ENCODE results near the gene HAP1. TPM values are rescaled to one million over a fixed set of nuclear protein-coding genes. Genes with fewer than 3 reads are reported as not detected.
"Not testable (repeated sequence)": the region's sequence is repeated elsewhere in the genome, so short reads cannot be mapped to it uniquely, and the experiment has no call there.

HAP1 gene
- total RNA-seq, 1 donor from 2014 or later = 0.14 TPM

DNA sequence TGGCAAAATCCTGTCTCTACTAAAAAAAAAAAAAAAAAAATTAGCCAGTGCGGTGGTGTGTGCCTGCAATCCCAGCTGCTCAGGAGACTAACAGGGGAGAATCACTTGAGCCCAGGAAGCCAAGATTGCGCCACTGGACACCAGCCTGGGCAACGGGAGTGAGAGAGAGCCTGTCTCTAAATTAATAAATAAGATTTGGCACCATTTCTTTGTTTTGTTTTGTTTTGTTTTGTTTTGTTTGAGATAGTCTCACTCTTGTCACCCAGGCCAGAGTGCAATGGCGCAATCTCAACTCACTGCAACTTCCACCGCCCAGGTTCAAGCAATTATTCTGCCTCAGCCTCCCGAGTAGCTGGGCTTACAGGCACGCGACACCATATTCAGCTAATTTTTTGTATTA, 31.7 kb downstream of the HAP1 start:
- intact Hi-C loops (cut with DNase I) = no loop called here
- DNase-seq (ENCODE audit: missing footprints) = no peak

GRCh38 chr17:41700843-41701242, 33.6 kb downstream of the HAP1 start:
- intact Hi-C loops (cut with DNase I); DNase-seq (ENCODE audit: missing footprints); ATAC-seq: not testable (repeated sequence)

More for the DNA sequence above, 31.7 kb downstream of the HAP1 start:
- ATAC-seq = no peak

DNA sequence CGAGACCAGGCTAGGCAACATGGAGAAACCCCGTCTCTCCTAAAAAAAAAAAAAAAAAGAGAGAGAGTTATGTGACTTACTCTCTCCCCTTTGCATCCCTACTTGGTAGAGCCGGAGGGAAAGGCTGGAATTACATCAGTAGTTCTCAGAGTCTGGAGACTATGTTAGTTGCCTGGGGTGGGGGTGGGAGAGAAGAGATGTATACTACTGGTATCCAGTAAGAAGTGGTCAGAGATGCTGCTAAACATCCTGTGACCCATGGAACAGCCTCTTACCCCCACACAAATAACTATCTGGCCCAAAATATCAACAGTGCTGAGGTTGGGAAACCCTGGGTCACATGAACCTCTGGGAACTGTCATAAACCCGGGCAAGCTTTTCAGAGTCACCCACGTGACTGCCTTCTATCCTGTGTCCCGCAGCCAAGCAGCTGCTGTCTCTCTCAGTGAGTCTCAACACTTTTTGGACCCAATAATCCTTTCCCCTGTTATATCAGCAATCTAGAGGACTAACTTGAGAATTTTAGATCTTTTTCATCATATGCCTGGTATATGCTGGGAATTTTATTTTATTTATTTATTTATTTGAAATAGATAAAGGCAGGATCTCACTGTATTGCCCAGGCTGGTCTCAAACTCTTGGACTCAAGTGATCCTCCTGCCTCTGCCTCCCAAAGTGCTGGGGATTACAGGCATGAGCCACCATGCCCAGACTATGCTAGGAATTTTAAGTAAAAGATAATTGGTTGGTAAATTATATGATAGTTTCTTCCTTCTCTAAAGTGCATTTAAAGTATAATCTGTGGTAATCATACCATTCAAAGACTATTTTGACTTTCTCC, 37.1 kb downstream of the HAP1 start:
- peak; percentile 81 for DNase-seq (ENCODE audit: missing footprints)
- intact Hi-C loops (cut with DNase I) = no loop called here
- peak; percentile 92 for ATAC-seq

- DNase-seq (ENCODE audit: missing footprints) = no peak
- no peak for ATAC-seq
- intact Hi-C loops (cut with DNase I) = no loop called here
Measured at GRCh38 chr17:41695954-41696757, 38.3 kb downstream of the HAP1 start.

DNA sequence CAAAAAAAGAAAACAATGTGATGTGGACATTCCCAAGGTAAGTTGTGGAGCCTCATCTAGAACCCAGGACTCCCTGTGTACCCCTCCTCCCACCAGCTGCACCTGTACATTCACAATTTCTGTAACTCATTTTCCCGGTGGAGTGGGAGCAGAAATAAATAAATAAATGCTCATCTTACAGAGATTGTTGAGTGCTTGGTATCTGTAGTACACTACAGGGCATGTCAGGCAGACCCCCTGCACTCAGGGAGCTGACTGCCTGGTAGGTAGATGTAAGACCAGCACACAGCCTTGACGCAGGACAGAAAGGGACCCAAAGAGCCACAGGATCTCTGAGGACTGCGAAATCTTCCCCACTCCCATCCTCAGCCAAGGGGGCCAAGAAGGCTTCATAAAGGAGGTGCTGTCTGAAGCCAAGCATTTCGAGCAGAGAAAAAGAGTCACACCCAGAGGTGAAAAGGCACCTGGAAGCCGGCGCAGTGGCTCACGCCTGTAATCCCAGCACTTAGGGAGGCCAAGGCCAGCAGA, 39.2 kb downstream of the HAP1 start:
- ATAC-seq (no peak), DNase-seq (ENCODE audit: missing footprints) (no peak)
- intact Hi-C loops (cut with DNase I) = no loop called here

GRCh38 chr17:41692722-41693521, 41.5 kb downstream of the HAP1 start:
- DNase-seq (ENCODE audit: missing footprints) = no peak
- ATAC-seq = no peak
- intact Hi-C loops (cut with DNase I) = no loop called here

- intact Hi-C loops (cut with DNase I) = no loop called here
- ATAC-seq = no peak
Measured at GRCh38 chr17:41691031-41691777, 43.2 kb downstream of the HAP1 start.

DNA sequence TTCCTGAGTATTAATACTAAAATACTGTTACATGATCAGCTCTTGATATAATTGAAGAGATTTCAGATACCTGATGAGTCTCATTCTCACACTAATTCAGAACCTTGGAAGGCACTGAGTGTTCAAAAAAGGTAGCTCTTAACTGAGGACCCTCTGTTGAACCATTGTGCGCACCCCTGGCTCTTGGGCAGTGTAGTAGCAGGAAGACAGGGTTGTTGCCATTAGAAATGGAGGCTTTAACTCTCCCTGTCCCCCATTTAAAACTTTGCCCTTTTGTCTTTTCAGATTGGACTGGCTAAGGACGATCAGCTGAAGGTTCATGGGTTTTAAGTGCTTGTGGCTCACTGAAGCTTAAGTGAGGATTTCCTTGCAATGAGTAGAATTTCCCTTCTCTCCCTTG, 43.9 kb downstream of the HAP1 start:
- ATAC-seq (no peak), DNase-seq (ENCODE audit: missing footprints) (no peak)
- intact Hi-C loops (cut with DNase I) = no loop called here

More at GRCh38 chr17:41691031-41691777, 43.2 kb downstream of the HAP1 start:
- no peak for DNase-seq (ENCODE audit: missing footprints)

- intact Hi-C loops (cut with DNase I) = no loop called here
- DNase-seq (ENCODE audit: missing footprints) = no peak
- no peak for ATAC-seq
Measured at GRCh38 chr17:41689497-41690299, 44.7 kb downstream of the HAP1 start.

GRCh38 chr17:41688641-41689496, 45.6 kb downstream of the HAP1 start, which contains the start of gene EIF1:
Gene EIF1, plus strand, starts transcription at chr17:41688885. Its CDS starts 154 bp downstream, at chr17:41689039.
- intact Hi-C loops (cut with DNase I) = no loop called here
- peak; percentile 91 for ATAC-seq

GRCh38 chr17:41687828-41688640, 46.4 kb downstream of the HAP1 start:
- intact Hi-C loops (cut with DNase I) = no loop called here
- ATAC-seq (no peak), DNase-seq (ENCODE audit: missing footprints) (no peak)

More at GRCh38 chr17:41688641-41689496, 45.6 kb downstream of the HAP1 start, which contains the start of gene EIF1:
- peak; percentile 100 for DNase-seq (ENCODE audit: missing footprints)

DNA sequence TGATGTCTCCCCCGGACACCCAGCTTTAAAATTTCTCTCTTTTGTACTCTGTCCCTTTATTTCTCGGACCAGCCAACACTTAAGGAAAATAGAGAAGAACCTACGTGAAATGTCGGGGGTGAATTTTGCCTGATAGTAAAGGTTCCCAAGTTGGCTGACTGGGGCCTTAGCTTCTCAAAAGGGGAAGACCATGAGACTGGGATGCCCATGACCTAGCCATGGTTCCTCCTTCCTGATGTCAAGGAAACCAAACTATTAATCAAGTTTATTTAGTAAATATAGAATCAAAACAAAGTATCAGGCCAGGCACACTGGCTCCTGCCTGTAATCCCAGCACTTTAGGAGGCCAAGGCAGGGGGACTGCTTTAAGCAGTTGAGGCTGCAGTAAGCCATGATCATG, 48.2 kb downstream of the HAP1 start:
- ATAC-seq (no peak), DNase-seq (ENCODE audit: missing footprints) (no peak)
- intact Hi-C loops (cut with DNase I) = no loop called here

GRCh38 chr17:41685753-41686152, 48.7 kb downstream of the HAP1 start:
- ATAC-seq; intact Hi-C loops (cut with DNase I); DNase-seq (ENCODE audit: missing footprints): not testable (repeated sequence)

DNA sequence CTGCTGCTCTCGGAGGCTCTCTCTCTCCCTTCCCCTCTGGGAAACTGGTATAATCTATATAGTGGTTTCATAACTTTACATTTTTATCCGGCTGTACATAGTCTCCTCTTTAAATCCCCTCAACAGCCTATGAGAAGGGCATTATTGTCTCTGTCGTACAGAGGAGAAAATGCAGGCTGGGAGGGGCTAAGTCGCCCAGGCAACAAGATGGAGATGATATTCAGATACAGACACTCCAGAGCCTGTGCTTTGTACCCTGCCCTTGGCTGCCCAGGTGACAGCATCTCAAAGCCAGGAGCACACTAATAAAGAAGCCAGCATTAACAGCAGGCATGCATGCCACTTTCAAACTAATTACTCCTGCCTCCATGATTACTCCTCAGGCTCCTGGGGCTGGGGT, 50.4 kb downstream of the HAP1 start:
- intact Hi-C loops (cut with DNase I) = no loop called here
- ATAC-seq (no peak), DNase-seq (ENCODE audit: missing footprints) (no peak)

- no peak for ATAC-seq
- no peak for DNase-seq (ENCODE audit: missing footprints)
- intact Hi-C loops (cut with DNase I) = no loop called here
Measured at GRCh38 chr17:41683441-41684007, 50.9 kb downstream of the HAP1 start.

Measured in Right ventricle myocardium inferior (tissue), 1 donor.